KMS-11 (cell line): ENCODE measurements around the gene STXBP3.
"Not testable (repeated sequence)": the region's sequence is repeated elsewhere in the genome, so short reads cannot be mapped to it uniquely, and the experiment has no call there.

Experiments used
- H2AFZ ChIP-seq: fragments of 200-600 bp; sonication (generic); 2 replicates; pipeline ENCODE4 v1.6.1; 2016; ENCODE audit warnings: antibody characterized with exemption, mixed run types, low read depth
- H3K27ac ChIP-seq: fragments of 200-600 bp; sonication (generic); 2 replicates; pipeline ENCODE4 v1.6.1; 2016; ENCODE audit warnings: mild to moderate bottlenecking, mixed run types
- H3K27me3 ChIP-seq: fragments of 200-600 bp; sonication (generic); 2 replicates; pipeline ENCODE4 v1.6.1; 2017; ENCODE audit warnings: mild to moderate bottlenecking, low read depth, mixed run types, moderate library complexity; ENCODE audit not compliant: insufficient read depth
- H3K36me3 ChIP-seq: fragments of 200-600 bp; sonication (generic); 2 replicates; pipeline ENCODE4 v1.6.1; 2017; ENCODE audit warnings: mild to moderate bottlenecking, mixed run types; ENCODE audit not compliant: insufficient read depth
- H3K4me1 ChIP-seq: fragments of 200-600 bp; sonication (generic); 2 replicates; pipeline ENCODE4 v1.6.1; 2016; ENCODE audit warnings: mild to moderate bottlenecking, low read depth, mixed run types; ENCODE audit not compliant: poor library complexity, severe bottlenecking
- H3K4me2 ChIP-seq: fragments of 200-600 bp; sonication (generic); 2 replicates; pipeline ENCODE4 v1.7.0; 2016; ENCODE audit warnings: mild to moderate bottlenecking, mixed run types
- H3K4me3 ChIP-seq: fragments of 200-600 bp; sonication (generic); IDR thresholded peaks from 2 replicates; pipeline ENCODE4 v1.6.1; 2017; ENCODE audit warnings: low read depth, low read length, mixed read lengths; ENCODE audit not compliant: insufficient read depth
- H3K79me2 ChIP-seq: fragments of 200-600 bp; sonication (generic); 2 replicates; pipeline ENCODE4 v1.6.1; 2016; ENCODE audit warnings: low read depth, mixed run types; ENCODE audit not compliant: insufficient read depth
- H3K9ac ChIP-seq: fragments of 200-600 bp; sonication (generic); 2 replicates; pipeline ENCODE4 v1.6.1; 2016; ENCODE audit warnings: mild to moderate bottlenecking, mixed run types
- H4K20me1 ChIP-seq: fragments of 200-600 bp; sonication (generic); 2 replicates; pipeline ENCODE4 v1.6.1; 2016; ENCODE audit warnings: mild to moderate bottlenecking, mixed run types; ENCODE audit not compliant: insufficient read depth
- CTCF ChIP-seq: fragments of 200-600 bp; sonication (generic); conservative IDR thresholded peaks from 2 replicates; pipeline ENCODE4 v1.6.1; 2017; ENCODE audit warnings: low read depth, mild to moderate bottlenecking, antibody characterized with exemption, low read length, moderate library complexity, mixed read lengths

Gene STXBP3

GRCh38 chr1:108746382-108747170 is at the start of gene STXBP3:
STXBP3 (plus strand) TSS chr1:108746674; CDS start chr1:108746738, 64 bp downstream.
- H3K4me2 ChIP-seq: peak within 1 kb of the TSS; percentile 56
- peak; percentile 71 for TF ChIP-seq CTCF
- H3K4me1 ChIP-seq: peaks cover 15% of the 10 kb centered on the region
- no peak within 1 kb of the TSS for H3K4me3 ChIP-seq
- no peaks in the 10 kb centered on the region for H3K27me3 ChIP-seq
- H3K36me3 ChIP-seq: no peaks in the 10 kb centered on the region
- no peaks in the 10 kb centered on the region; the same call in 1 of the 2 replicates for H3K79me2 ChIP-seq
- no peaks in the 10 kb centered on the region for H4K20me1 ChIP-seq
- H3K27ac ChIP-seq: peak within 1 kb of the TSS; percentile 71
- H3K9ac ChIP-seq: peak within 1 kb of the TSS; percentile 69
- peak within 1 kb of the TSS; percentile 71 for H2AFZ ChIP-seq

GRCh38 chr1:108699375-108700332 is 46.8 kb upstream of the STXBP3 start:
- Histone ChIP-seq H3K4me2 (no peak overlapping the region), H3K4me3 (no peak overlapping the region), H3K27me3 (no peaks in the 10 kb centered on the region), H3K79me2 (peaks cover 21% of the 10 kb centered on the region), H3K4me1 (peaks cover 11% of the 10 kb centered on the region), H3K36me3 (peaks cover 12% of the 10 kb centered on the region; the same call in 1 of the 2 replicates), H3K9ac (no peak overlapping the region), H3K27ac (no peak overlapping the region), H4K20me1 (no peaks in the 10 kb centered on the region), H2AFZ (no peak overlapping the region)
- TF ChIP-seq CTCF: no peak

- H3K4me1 ChIP-seq: no peaks in the 10 kb centered on the region
Observed at GRCh38 chr1:108701176-108701849, 45.2 kb upstream of the STXBP3 start.

GRCh38 chr1:108702109-108702508 is 44.4 kb upstream of the STXBP3 start:
- not testable (repeated sequence) for H3K4me2 ChIP-seq, H3K79me2 ChIP-seq, H3K27ac ChIP-seq, H4K20me1 ChIP-seq, H3K4me3 ChIP-seq, H3K4me1 ChIP-seq, H3K36me3 ChIP-seq, H2AFZ ChIP-seq, H3K27me3 ChIP-seq, H3K9ac ChIP-seq

More at GRCh38 chr1:108701176-108701849, 45.2 kb upstream of the STXBP3 start:
- TF ChIP-seq CTCF: no peak
- no peaks in the 10 kb centered on the region for H3K27me3 ChIP-seq
- H2AFZ ChIP-seq: no peak overlapping the region
- H3K79me2 ChIP-seq: peaks cover 5% of the 10 kb centered on the region; the same call in 1 of the 2 replicates
- no peaks in the 10 kb centered on the region for H4K20me1 ChIP-seq
- no peak overlapping the region for H3K4me3 ChIP-seq
- H3K27ac ChIP-seq: no peak overlapping the region
- no peak overlapping the region for H3K4me2 ChIP-seq
- H3K9ac ChIP-seq: no peak overlapping the region
- H3K36me3 ChIP-seq: peaks cover 5% of the 10 kb centered on the region; the same call in 1 of the 2 replicates
